Eye (tissue), 1 donor: ENCODE results near the gene KCNJ10.
A peak's percentile ranks its signal among the peaks of the same experiment; 100 is the strongest.
"Not testable (repeated sequence)": the region's sequence is repeated elsewhere in the genome, so short reads cannot be mapped to it uniquely, and the experiment has no call there.

Experiments
- DNase-seq: peaks from one replicate; pipeline ENCODE4 v3.0.0-alpha.2; 2015

Gene KCNJ10

GRCh38 chr1:160053548-160054365 is 16.2 kb downstream of the KCNJ10 start:
- DNase-seq: no peak

- no peak for DNase-seq
Measured at GRCh38 chr1:160052936-160053335, 17.0 kb downstream of the KCNJ10 start.

GRCh38 chr1:160050619-160051018 is 19.3 kb downstream of the KCNJ10 start:
- DNase-seq: no peak

- DNase-seq: not testable (repeated sequence)
Measured at GRCh38 chr1:160050182-160050581, 19.8 kb downstream of the KCNJ10 start.

GRCh38 chr1:160049101-160049500 is 20.9 kb downstream of the KCNJ10 start:
- no peak for DNase-seq

- no peak for DNase-seq
Measured at GRCh38 chr1:160048335-160048734, 21.6 kb downstream of the KCNJ10 start.

GRCh38 chr1:160047111-160047991 is 22.6 kb downstream of the KCNJ10 start:
- DNase-seq: no peak

GRCh38 chr1:160046494-160047110 is 23.4 kb downstream of the KCNJ10 start:
- DNase-seq: peak; percentile 74

GRCh38 chr1:160045653-160046052 is 24.3 kb downstream of the KCNJ10 start:
- no peak for DNase-seq

- no peak for DNase-seq
Measured at GRCh38 chr1:160043543-160043942, 26.4 kb downstream of the KCNJ10 start.

- DNase-seq: no peak
Measured at GRCh38 chr1:160040476-160040875, 29.5 kb downstream of the KCNJ10 start.

- DNase-seq: no peak
Measured at GRCh38 chr1:160032165-160032820, 37.7 kb downstream of the KCNJ10 start.

GRCh38 chr1:160031365-160032164 is 38.4 kb downstream of the KCNJ10 start, which contains the start of gene PIGM:
Gene PIGM (minus strand): TSS chr1:160031990. CDS start chr1:160031739, 251 bp downstream.
- DNase-seq: peak; percentile 98

GRCh38 chr1:160030657-160031364 is 39.1 kb downstream of the KCNJ10 start:
- peak; percentile 45 for DNase-seq

GRCh38 chr1:160028426-160028825 is 41.5 kb downstream of the KCNJ10 start:
- DNase-seq: no peak

- DNase-seq: no peak
Measured at GRCh38 chr1:160025314-160025713, 44.6 kb downstream of the KCNJ10 start.

- peak; percentile 66 for DNase-seq
Measured at GRCh38 chr1:160024195-160024905, 45.6 kb downstream of the KCNJ10 start.

GRCh38 chr1:160022330-160023310 is 47.3 kb downstream of the KCNJ10 start:
- peak; percentile 68 for DNase-seq
